HCT116 (cell line): ENCODE data around the gene APOBEC3C. TPM values are rescaled to one million over a fixed set of nuclear protein-coding genes. Genes with fewer than 3 reads are reported as not detected.

ENCODE experiments used
- ATAC-seq: fragments of 200-7000 bp; cut with Tn5 transposase; 2 replicates; pipeline ENCODE4 v1.9.1; 2020; ENCODE audit warnings: mild to moderate bottlenecking, moderate library complexity
- BruUV-seq: library from RNA; stranded (reverse); fragments of 400-500 nt; replicated peaks from 2 replicates; lab custom pipeline; 2021; lab: Mats Ljungman, UMichigan
- CTCF ChIA-PET: fragments of 300-600 bp; sonication (Branson Sonifier 250); formaldehyde crosslinking; loops from one replicate; lab custom pipeline; 2021; ENCODE audit warnings: antibody characterized with exemption; lab: Charles Lee
- POLR2A ChIA-PET: fragments of 300-600, 350-600 bp; sonication (Branson Sonifier 250); formaldehyde crosslinking; loops from one replicate; lab custom pipeline; 2021; ENCODE audit warnings: antibody characterized with exemption; lab: Charles Lee
- RAD21 ChIA-PET, 2 experiments: fragments of 300-600 bp; sonication (Branson Sonifier 250); formaldehyde crosslinking; loops; one replicate each; lab custom pipeline; 2023; ENCODE audit warnings: low total read pairs in 2 of 2; ENCODE audit not compliant: uncharacterized antibody in 2 of 2, unreplicated experiment in 2 of 2, low non-redundant PET in 1 of 2; lab: Charles Lee
- DNase-seq: peaks from one replicate; pipeline ENCODE4 v3.0.0-alpha.2; 2010; ENCODE audit warnings: low read depth, low spot score
- H2AFZ ChIP-seq: fragments of 200-600 bp; shearing (Covaris generic), sonication (generic); 2 replicates; pipeline ENCODE4 v1.6.1; 2017; ENCODE audit warnings: low read depth, mixed run types, mixed read lengths, antibody characterized with exemption, low read length; ENCODE audit not compliant: poor library complexity, severe bottlenecking
- H3K27ac ChIP-seq: 2 replicates; pipeline ENCODE4 v1.5.1; 2012; ENCODE audit warnings: low read depth, low read length
- H3K27me3 ChIP-seq: fragments of 200-600 bp; sonication (generic); 2 replicates; pipeline ENCODE4 v1.6.1; 2016; ENCODE audit warnings: mixed run types, low read length, mixed read lengths; ENCODE audit not compliant: insufficient read depth
- H3K36me3 ChIP-seq, 2 experiments: fragments of 200-500 bp in 1 of 2; fragments of 200-600 bp in 1 of 2; sonication (Bioruptor generic) in 1 of 2; sonication (generic) in 1 of 2; 2 replicates each; pipeline versions ENCODE4 v1.5.1 to v1.6.1; 2014 to 2016; ENCODE audit warnings: low read length in 2 of 2, inconsistent platforms in 1 of 2, mixed read lengths in 1 of 2, mixed run types in 1 of 2; ENCODE audit not compliant: insufficient read depth in 2 of 2, control insufficient read depth in 1 of 2
- H3K4me1 ChIP-seq, 2 experiments: fragments of 200-600 bp in 1 of 2; sonication (generic) in 1 of 2; 2 replicates each; pipeline versions ENCODE4 v1.5.1 to v1.6.1; 2012 to 2017; ENCODE audit warnings: low read length in 2 of 2, inconsistent platforms in 1 of 2, mild to moderate bottlenecking in 1 of 2, mixed read lengths in 1 of 2, mixed run types in 1 of 2, moderate library complexity in 1 of 2; ENCODE audit not compliant: insufficient read depth in 2 of 2, control insufficient read depth in 1 of 2
- H3K4me2 ChIP-seq: fragments of 200-600 bp; sonication (generic); 2 replicates; pipeline ENCODE4 v1.6.1; 2017; ENCODE audit warnings: mixed run types, low read length, mixed read lengths
- H3K4me3 ChIP-seq, 2 experiments: fragments of 200-600 bp in 1 of 2; sonication (generic) in 1 of 2; replicated peaks in 1 of 2; 2 replicates each; pipeline ENCODE4 v1.5.1; 2011 to 2016; ENCODE audit warnings: low read length in 2 of 2, control low read depth in 1 of 2, low read depth in 1 of 2, mild to moderate bottlenecking in 1 of 2, mixed read lengths in 1 of 2, mixed run types in 1 of 2
- H3K79me2 ChIP-seq: fragments of 200-600 bp; sonication (generic); 2 replicates; pipeline ENCODE4 v1.6.1; 2017; ENCODE audit warnings: mild to moderate bottlenecking, mixed run types, low read length, moderate library complexity, mixed read lengths; ENCODE audit not compliant: insufficient read depth
- H3K9ac ChIP-seq: fragments of 200-600 bp; sonication (generic); 2 replicates; pipeline ENCODE4 v1.6.1; 2016; ENCODE audit warnings: low read length, mixed read lengths
- H3K9me2 ChIP-seq: fragments of 200-600 bp; sonication (generic), shearing (Covaris generic); 2 replicates; pipeline ENCODE4 v1.6.1; 2017; ENCODE audit warnings: mixed run types, mild to moderate bottlenecking, moderate library complexity; ENCODE audit not compliant: insufficient read depth
- H3K9me3 ChIP-seq, 2 experiments: fragments of 200-500 bp in 1 of 2; fragments of 200-600 bp in 1 of 2; sonication (Bioruptor generic) in 1 of 2; sonication (generic) in 1 of 2; 2 replicates each; pipeline ENCODE4 v1.6.1; 2014 to 2017; ENCODE audit warnings: low read length in 2 of 2, mixed read lengths in 2 of 2, inconsistent platforms in 1 of 2, low read depth in 1 of 2, mild to moderate bottlenecking in 1 of 2, mixed run types in 1 of 2, moderate library complexity in 1 of 2; ENCODE audit not compliant: control insufficient read depth in 1 of 2, insufficient read depth in 1 of 2
- H4K20me1 ChIP-seq: fragments of 200-600 bp; sonication (generic), shearing (Covaris generic); 2 replicates; pipeline ENCODE4 v1.6.1; 2017; ENCODE audit warnings: mixed run types, mild to moderate bottlenecking, moderate library complexity; ENCODE audit not compliant: insufficient read depth
- ATF3 ChIP-seq: IDR thresholded peaks from 2 replicates; pipeline ENCODE4 v1.6.1; 2012
- CBX3 ChIP-seq: IDR thresholded peaks from 2 replicates; pipeline ENCODE4 v1.6.1; 2012; ENCODE audit warnings: low read depth
- CEBPB ChIP-seq: IDR thresholded peaks from 2 replicates; pipeline ENCODE4 v1.6.1; 2012; ENCODE audit warnings: low read depth
- CTCF ChIP-seq, 3 experiments: fragments of 200-600 bp in 1 of 3; sonication (generic) in 1 of 3; IDR thresholded peaks in 2 of 3; conservative IDR thresholded peaks in 1 of 3; 2 replicates each; pipeline ENCODE4 v1.5.1; 2012 to 2017; ENCODE audit warnings: low read depth in 2 of 3, low read length in 2 of 3, antibody characterized with exemption in 1 of 3, borderline replicate concordance in 1 of 3, control low read depth in 1 of 3, mild to moderate bottlenecking in 1 of 3, mixed read lengths in 1 of 3, mixed run types in 1 of 3, moderate library complexity in 1 of 3; ENCODE audit not compliant: insufficient read depth in 1 of 3
- EGR1 ChIP-seq: IDR thresholded peaks from 2 replicates; pipeline ENCODE4 v1.6.1; 2012; ENCODE audit warnings: low read depth
- EZH2 ChIP-seq: fragments of 200-600 bp; sonication (generic); IDR thresholded peaks from 2 replicates; pipeline ENCODE4 v1.6.1; 2017; ENCODE audit warnings: antibody characterized with exemption, mixed run types
- EZH2phosphoT487 ChIP-seq: fragments of 200-600 bp; IDR thresholded peaks from 2 replicates; pipeline ENCODE4 v1.6.1; 2018; ENCODE audit warnings: antibody characterized with exemption, borderline replicate concordance
- FOSL1 ChIP-seq: IDR thresholded peaks from 2 replicates; pipeline ENCODE4 v1.6.1; 2012; ENCODE audit warnings: low read depth
- JUND ChIP-seq: IDR thresholded peaks from 2 replicates; pipeline ENCODE4 v1.6.1; 2012
- MAX ChIP-seq: IDR thresholded peaks from 2 replicates; pipeline ENCODE4 v1.6.1; 2012
- POLR2A ChIP-seq: IDR thresholded peaks from 2 replicates; pipeline ENCODE4 v1.7.0; 2011; ENCODE audit warnings: borderline replicate concordance; ENCODE audit not compliant: insufficient read depth, insufficient read length; ENCODE audit errors: extremely low read depth
- POLR2AphosphoS5 ChIP-seq: IDR thresholded peaks from 2 replicates; pipeline ENCODE4 v1.6.1; 2011; ENCODE audit warnings: mild to moderate bottlenecking, low read depth, low read length, moderate library complexity
- RAD21 ChIP-seq: IDR thresholded peaks from 2 replicates; pipeline ENCODE4 v1.6.1; 2012; ENCODE audit warnings: low read depth, mild to moderate bottlenecking
- SIN3A ChIP-seq: IDR thresholded peaks from 2 replicates; pipeline ENCODE4 v1.6.1; 2012; ENCODE audit warnings: low read depth
- SP1 ChIP-seq: IDR thresholded peaks from 2 replicates; pipeline ENCODE4 v1.6.1; 2012; ENCODE audit warnings: low read depth
- TCF7L2 ChIP-seq: IDR thresholded peaks from 2 replicates; pipeline ENCODE4 v1.7.0; 2011; ENCODE audit warnings: borderline replicate concordance, inconsistent platforms; ENCODE audit not compliant: insufficient read depth, insufficient read length; ENCODE audit errors: extremely low read depth
- YY1 ChIP-seq: IDR thresholded peaks from 2 replicates; pipeline ENCODE4 v1.6.1; 2011; ENCODE audit warnings: low read length, low read depth, moderate library complexity, mild to moderate bottlenecking; ENCODE audit not compliant: insufficient replicate concordance; ENCODE audit errors: extremely low read depth
- ZFX ChIP-seq: fragments of 450-650 bp; IDR thresholded peaks from 2 replicates; pipeline ENCODE4 v1.6.1; 2017
- ZNF274 ChIP-seq: fragments of 200-500 bp; sonication (Bioruptor generic); IDR thresholded peaks from 2 replicates; pipeline ENCODE4 v1.6.1; 2014; ENCODE audit warnings: mild to moderate bottlenecking, low read depth, low read length, inconsistent platforms
- intact Hi-C: fragments of 100-400 bp; cut with micrococcal nuclease; formaldehyde crosslinking; loops from 2 replicates; pipeline ENCODE4 v1.10.0; 2022
- total RNA-seq: library from RNA; stranded (reverse); gene quantifications from one replicate; pipeline ENCODE4 v1.2.1, GENCODE V29; 2021; ENCODE audit not compliant: unreplicated experiment

APOBEC3C gene
- total RNA-seq, 1 experiment from 2014 or later = 40.2 TPM

GRCh38 chr22:38987171-38987895 lies 26.7 kb upstream of the APOBEC3C start:
- DNase-seq (no peak), ATAC-seq (no peak)
- CTCF ChIA-PET = no interaction called here
- Histone ChIP-seq H3K9me2 (no peaks in the 10 kb centered on the region), H3K4me2 (no peak overlapping the region), H3K4me1 (peaks cover 11 to 23% of the 10 kb centered on the region in 2 experiments), H3K79me2 (no peaks in the 10 kb centered on the region), H3K36me3 (no peaks in the 10 kb centered on the region), H4K20me1 (no peaks in the 10 kb centered on the region), H3K4me3 (no peak overlapping the region), H2AFZ (no peak overlapping the region), H3K9me3 (peaks cover 0 to 8% of the 10 kb centered on the region in 2 experiments; a peak in 1 of 4 replicates), H3K27me3 (no peaks in the 10 kb centered on the region), H3K27ac (no peak overlapping the region), H3K9ac (no peak overlapping the region)
- POLR2A ChIA-PET = no interaction called here
- RAD21 ChIA-PET = no interaction called here
- intact Hi-C loops = no loop called here
- no TSS peak for BruUV-seq
- no peak for TF ChIP-seq ATF3
- TF ChIP-seq CBX3 = no peak
- TF ChIP-seq MAX = no peak
- TF ChIP-seq YY1 = no peak
- no peak for TF ChIP-seq POLR2A
- no peak for TF ChIP-seq EZH2phosphoT487
- TF ChIP-seq EGR1 = no peak

GRCh38 chr22:38989466-38989865 lies 24.6 kb upstream of the APOBEC3C start:
- BruUV-seq = no TSS peak
- H3K27me3 ChIP-seq = no peaks in the 10 kb centered on the region
- H2AFZ ChIP-seq = no peak overlapping the region
- DNase-seq (no peak), ATAC-seq (no peak)
- ChIA-PET CTCF (no interaction called here), RAD21 (no interaction called here), POLR2A (no interaction called here)
- H3K4me2 ChIP-seq = no peak overlapping the region
- no peaks in the 10 kb centered on the region for H3K36me3 ChIP-seq
- no peaks in the 10 kb centered on the region for H3K79me2 ChIP-seq
- H3K27ac ChIP-seq = no peak overlapping the region
- peaks cover 6 to 9% of the 10 kb centered on the region in 2 experiments for H3K4me1 ChIP-seq
- no peaks in the 10 kb centered on the region for H3K9me3 ChIP-seq
- no peak overlapping the region for H3K9ac ChIP-seq
- H3K4me3 ChIP-seq = no peak overlapping the region
- intact Hi-C loops = no loop called here
- H4K20me1 ChIP-seq = no peaks in the 10 kb centered on the region
- H3K9me2 ChIP-seq = no peaks in the 10 kb centered on the region
- TF ChIP-seq SIN3A (no peak), CTCF (IDR thresholded peaks at IDR 0.05 in 2 of 3, conservative IDR thresholded peaks at IDR 0.05 in 1 of 3; ENCODE audit: borderline replicate concordance in 1 of 3, insufficient read depth in 1 of 3, low read depth in 2 of 3, low read length in 2 of 3) (no peak), EZH2 (no peak), SP1 (no peak), RAD21 (no peak), ATF3 (no peak), JUND (no peak), EGR1 (no peak), TCF7L2 (no peak), POLR2AphosphoS5 (no peak), ZNF274 (no peak), EZH2phosphoT487 (no peak), FOSL1 (no peak), MAX (no peak), ZFX (no peak), POLR2A (no peak), CEBPB (no peak)
